Measurements from ENCODE around the gene CYP2A6. TPM values are rescaled to one million over a fixed set of nuclear protein-coding genes. Genes with fewer than 3 reads are reported as not detected.

Gene CYP2A6
- total and polyA plus RNA-seq, 9 donors: 0.25 to 3.4 (median 1.2) TPM

- Histone ChIP-seq H3K27ac (peak overlapping the region; percentile 67 to 71), H3K36me3 (no peaks in the 10 kb centered on the region), H3K27me3 (no peaks in the 10 kb centered on the region), H3K9me3 (no peaks in the 10 kb centered on the region), H3K4me1 (ENCODE audit: insufficient read depth) (peaks cover 55% of the 10 kb centered on the region), H3K4me3 (no peak overlapping the region)
- 5 to 7% (median 6%) methylated on average over 10 to 11 of the region's 11 CpGs for WGBS, 3 donors
- DNase-seq: peak; percentile 75 to 80 (median 79)
- intact Hi-C loops (cut with DNase I): loop anchor here in 3 of 4 donors (5.0 to 10.0 kb wide), 3 partner anchors 50 to 140 kb away; partner anchors contain the start of genes COQ8B (in 2 of the 3), ITPKC (in 2 of the 3), ACTMAP (in 1 of the 3) and SNRPA (in 1 of the 3)
- TF ChIP-seq EP300 (IDR thresholded peaks at IDR 0.05) (no peak), POLR2A (IDR thresholded peaks at IDR 0.05) (no peak), CTCF (IDR thresholded peaks at IDR 0.05) (no peak)
Observed at GRCh38 chr19:40802300-40803169, 47.7 kb downstream of the CYP2A6 start.

- Histone ChIP-seq H3K4me3 (peak overlapping the region; percentile 79), H3K4me1 (ENCODE audit: insufficient read depth) (peaks cover 52% of the 10 kb centered on the region), H3K27me3 (no peaks in the 10 kb centered on the region), H3K9me3 (no peaks in the 10 kb centered on the region), H3K36me3 (no peaks in the 10 kb centered on the region), H3K27ac (peak overlapping the region; percentile 67 to 71)
- no peak for TF ChIP-seq POLR2A (IDR thresholded peaks at IDR 0.05)
- no peak for TF ChIP-seq CTCF (IDR thresholded peaks at IDR 0.05)
- no peak for TF ChIP-seq EP300 (IDR thresholded peaks at IDR 0.05)
- intact Hi-C loops (cut with DNase I): loop anchor here in 3 of 4 donors (5.0 to 10.0 kb wide), 3 partner anchors 49 to 139 kb away; partner anchors contain the start of genes COQ8B (in 2 of the 3), ITPKC (in 2 of the 3), ACTMAP (in 1 of the 3) and SNRPA (in 1 of the 3)
- 19 to 25% (median 22%) methylated on average over 13 of the region's 13 CpGs for WGBS, 3 donors
- DNase-seq: no peak
Observed at GRCh38 chr19:40801426-40802299, 48.6 kb downstream of the CYP2A6 start.

DNA sequence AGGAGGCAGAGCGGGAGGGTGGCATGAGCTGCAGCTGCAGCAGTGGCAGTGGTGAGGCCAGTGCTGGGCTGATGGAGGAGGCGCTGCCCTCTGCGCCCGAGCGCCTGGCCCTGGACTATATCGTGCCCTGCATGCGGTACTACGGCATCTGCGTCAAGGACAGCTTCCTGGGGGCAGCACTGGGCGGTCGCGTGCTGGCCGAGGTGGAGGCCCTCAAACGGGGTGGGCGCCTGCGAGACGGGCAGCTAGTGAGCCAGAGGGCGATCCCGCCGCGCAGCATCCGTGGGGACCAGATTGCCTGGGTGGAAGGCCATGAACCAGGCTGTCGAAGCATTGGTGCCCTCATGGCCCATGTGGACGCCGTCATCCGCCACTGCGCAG lies 49.3 kb downstream of the CYP2A6 start:
- peak overlapping the region; percentile 79 for H3K4me3 ChIP-seq
- 39 to 52% (median 43%) methylated on average over 26 to 27 of the region's 27 CpGs for WGBS, 3 donors

More for the DNA sequence above, 49.3 kb downstream of the CYP2A6 start:
- H3K9me3 ChIP-seq: no peaks in the 10 kb centered on the region
- peaks cover 49% of the 10 kb centered on the region for H3K4me1 ChIP-seq (ENCODE audit: insufficient read depth)
- H3K36me3 ChIP-seq: no peaks in the 10 kb centered on the region
- DNase-seq: no peak
- no peaks in the 10 kb centered on the region for H3K27me3 ChIP-seq
- no peak for TF ChIP-seq CTCF (IDR thresholded peaks at IDR 0.05)
- TF ChIP-seq POLR2A (IDR thresholded peaks at IDR 0.05): no peak
- TF ChIP-seq EP300 (IDR thresholded peaks at IDR 0.05): no peak
- peak overlapping the region in 1 of 2 donors; percentile 67 for H3K27ac ChIP-seq
- intact Hi-C loops (cut with DNase I): loop anchor here in 3 of 4 donors (5.0 to 10.0 kb wide), 3 partner anchors 49 to 139 kb away; partner anchors contain the start of genes COQ8B (in 2 of the 3), ITPKC (in 2 of the 3), ACTMAP (in 1 of the 3) and SNRPA (in 1 of the 3)
